HepG2 (cell line): ENCODE data around the gene ZKSCAN3. TPM values are rescaled to one million over a fixed set of nuclear protein-coding genes. Genes with fewer than 3 reads are reported as not detected.
A peak's percentile ranks its signal among the peaks of the same experiment; 100 is the strongest.

Experiments used
- DPF2 ChIP-seq: sonication (generic); formaldehyde crosslinking; IDR thresholded peaks from 2 replicates; pipeline ENCODE4 v1.4.0; 2020; ENCODE audit warnings: mild to moderate bottlenecking, low read depth, missing genetic modification reagents, borderline replicate concordance
- PHF20 ChIP-seq: sonication (generic); formaldehyde crosslinking; IDR thresholded peaks from 2 replicates; pipeline ENCODE4 v1.5.0; 2020; ENCODE audit warnings: mild to moderate bottlenecking, missing genetic modification reagents
- ZBTB1 ChIP-seq: sonication (generic); formaldehyde crosslinking; IDR thresholded peaks from 2 replicates; pipeline ENCODE4 v1.4.0; 2020; ENCODE audit warnings: missing genetic modification reagents, borderline replicate concordance
- ZFY ChIP-seq: sonication (generic); formaldehyde crosslinking; IDR thresholded peaks from 2 replicates; pipeline ENCODE4 v1.4.0; 2020; ENCODE audit warnings: missing genetic modification reagents
- ZFYVE20 ChIP-seq: sonication (generic); formaldehyde crosslinking; IDR thresholded peaks from 2 replicates; pipeline ENCODE4 v1.8.0; 2023; ENCODE audit warnings: low read depth, mild to moderate bottlenecking, moderate library complexity, missing genetic modification reagents, borderline replicate concordance
- ZNF34 ChIP-seq: sonication (generic); formaldehyde crosslinking; IDR thresholded peaks from 2 replicates; pipeline ENCODE4 v1.4.0; 2020; ENCODE audit warnings: mild to moderate bottlenecking, missing genetic modification reagents, borderline replicate concordance
- ZNF546 ChIP-seq: sonication (generic); formaldehyde crosslinking; conservative IDR thresholded peaks from 2 replicates; pipeline ENCODE4 v1.8.1; 2023; ENCODE audit warnings: mild to moderate bottlenecking, missing genetic modification reagents
- ZSCAN25 ChIP-seq: sonication (generic); formaldehyde crosslinking; IDR thresholded peaks from 2 replicates; pipeline ENCODE4 v1.8.0; 2022; ENCODE audit warnings: mild to moderate bottlenecking, missing genetic modification reagents
- polyA plus RNA-seq, 8 experiments: library from polyadenylated mRNA; depleted of rRNA in 3 of 8; stranded (reverse) in 7 of 8; unstranded in 1 of 8; fragments of >200 nt; fragmentation: Illumina TruSeq in 4 of 8; extraction: Trizol in 4 of 8; gene quantifications; 2 replicates each; pipeline versions ENCODE4 v1.2.1 to v1.2.3, GENCODE V29; 2011 to 2016; ENCODE audit warnings: low read depth in 4 of 8, missing spikeins in 1 of 8, mixed read lengths in 1 of 8; ENCODE audit not compliant: insufficient read depth in 1 of 8
- total RNA-seq, 5 experiments: library from RNA; depleted of rRNA; stranded (reverse); fragments of >200 nt; fragmentation: Illumina TruSeq; extraction: Trizol; gene quantifications; 2 replicates each; pipeline ENCODE4 v1.2.3, GENCODE V29; 2016; ENCODE audit warnings: low read depth in 1 of 5
- TF ChIP-seq, protein P1 (sequence below): sonication (generic); formaldehyde crosslinking; IDR thresholded peaks from 2 replicates; pipeline ENCODE4 v1.8.0; 2022; ENCODE audit warnings: missing genetic modification reagents, mild to moderate bottlenecking, inconsistent platforms, borderline replicate concordance
- TF ChIP-seq, protein P2 (sequence below): sonication (generic); formaldehyde crosslinking; IDR thresholded peaks from 2 replicates; pipeline ENCODE4 v1.4.0; 2020; ENCODE audit warnings: missing genetic modification reagents
- TF ChIP-seq, protein P3 (sequence below): sonication (generic); formaldehyde crosslinking; IDR thresholded peaks from 2 replicates; pipeline ENCODE4 v1.5.0; 2020; ENCODE audit warnings: mild to moderate bottlenecking, missing genetic modification reagents
- TF ChIP-seq, protein P4 (sequence below): sonication (generic); formaldehyde crosslinking; IDR thresholded peaks from 2 replicates; pipeline ENCODE4 v1.4.0; 2020; ENCODE audit warnings: missing genetic modification reagents, borderline replicate concordance
- TF ChIP-seq, protein P5 (sequence below): sonication (generic); formaldehyde crosslinking; IDR thresholded peaks from 2 replicates; pipeline ENCODE4 v1.5.1; 2020; ENCODE audit warnings: mild to moderate bottlenecking, missing genetic modification reagents, borderline replicate concordance

Gene ZKSCAN3
- total and polyA plus RNA-seq, 2 of the 13 experiments (the other 11 are each of a cell fraction or from before 2014, with no cell fraction given), result 3.3 to 7.4 TPM

DNA sequence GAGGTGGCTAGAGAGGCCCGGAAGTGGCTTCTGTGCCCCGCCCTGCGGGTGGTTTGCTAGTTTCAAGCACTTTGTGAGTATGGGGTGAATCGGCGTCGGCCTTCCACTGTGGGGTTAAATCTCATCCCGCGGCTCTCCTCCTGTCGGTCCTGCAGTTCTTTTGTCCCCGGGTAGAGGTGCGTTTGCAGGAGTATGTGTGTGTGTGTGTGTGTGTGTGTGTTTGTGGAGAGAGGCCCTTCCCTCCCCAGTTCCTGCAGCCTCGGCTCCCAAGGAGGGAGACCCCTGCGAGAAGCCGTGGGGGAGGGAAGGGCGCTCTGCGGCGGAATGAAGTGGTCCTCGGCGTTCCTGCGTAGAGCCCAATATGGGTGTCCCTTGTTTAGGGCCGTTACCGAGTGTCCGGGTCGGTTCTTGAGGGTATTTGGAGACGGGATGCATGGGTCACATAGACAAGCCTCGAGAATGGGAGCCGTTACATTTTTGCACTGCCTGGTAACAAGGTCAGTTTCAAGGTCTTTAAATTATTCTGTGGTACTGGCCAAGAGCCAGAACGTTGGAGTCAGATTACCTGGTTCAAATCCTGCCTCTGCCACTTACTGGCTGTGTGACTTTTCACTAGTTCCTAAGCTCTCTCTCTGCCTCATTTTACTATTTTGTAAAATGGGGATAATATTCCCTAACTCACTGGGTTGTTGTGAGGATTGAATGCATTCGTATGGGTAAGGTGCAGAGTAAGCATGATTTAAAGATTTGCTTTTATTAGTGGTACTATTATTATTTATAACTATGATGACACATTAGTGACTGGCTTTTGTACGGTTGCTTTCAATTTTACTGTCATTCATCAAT, at the start of gene ZKSCAN3 (continued):
- TF ChIP-seq, protein P1, sequence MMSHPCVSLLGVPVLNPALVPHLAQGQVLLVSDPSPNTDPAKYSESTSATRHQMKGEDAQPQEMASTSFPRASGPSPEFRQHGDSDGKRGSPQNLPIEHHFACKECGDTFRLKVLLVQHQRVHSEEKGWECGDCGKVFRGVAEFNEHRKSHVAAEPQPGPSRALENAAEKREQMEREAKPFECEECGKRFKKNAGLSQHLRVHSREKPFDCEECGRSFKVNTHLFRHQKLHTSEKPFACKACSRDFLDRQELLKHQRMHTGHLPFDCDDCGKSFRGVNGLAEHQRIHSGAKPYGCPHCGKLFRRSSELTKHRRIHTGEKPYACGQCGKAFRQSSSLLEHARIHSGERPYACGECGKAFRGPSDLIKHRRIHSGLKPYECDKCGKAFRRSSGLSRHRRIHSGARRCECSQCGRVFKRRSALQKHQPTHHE (CRISPR knock-in tag), result no peak
- TF ChIP-seq, protein P2, sequence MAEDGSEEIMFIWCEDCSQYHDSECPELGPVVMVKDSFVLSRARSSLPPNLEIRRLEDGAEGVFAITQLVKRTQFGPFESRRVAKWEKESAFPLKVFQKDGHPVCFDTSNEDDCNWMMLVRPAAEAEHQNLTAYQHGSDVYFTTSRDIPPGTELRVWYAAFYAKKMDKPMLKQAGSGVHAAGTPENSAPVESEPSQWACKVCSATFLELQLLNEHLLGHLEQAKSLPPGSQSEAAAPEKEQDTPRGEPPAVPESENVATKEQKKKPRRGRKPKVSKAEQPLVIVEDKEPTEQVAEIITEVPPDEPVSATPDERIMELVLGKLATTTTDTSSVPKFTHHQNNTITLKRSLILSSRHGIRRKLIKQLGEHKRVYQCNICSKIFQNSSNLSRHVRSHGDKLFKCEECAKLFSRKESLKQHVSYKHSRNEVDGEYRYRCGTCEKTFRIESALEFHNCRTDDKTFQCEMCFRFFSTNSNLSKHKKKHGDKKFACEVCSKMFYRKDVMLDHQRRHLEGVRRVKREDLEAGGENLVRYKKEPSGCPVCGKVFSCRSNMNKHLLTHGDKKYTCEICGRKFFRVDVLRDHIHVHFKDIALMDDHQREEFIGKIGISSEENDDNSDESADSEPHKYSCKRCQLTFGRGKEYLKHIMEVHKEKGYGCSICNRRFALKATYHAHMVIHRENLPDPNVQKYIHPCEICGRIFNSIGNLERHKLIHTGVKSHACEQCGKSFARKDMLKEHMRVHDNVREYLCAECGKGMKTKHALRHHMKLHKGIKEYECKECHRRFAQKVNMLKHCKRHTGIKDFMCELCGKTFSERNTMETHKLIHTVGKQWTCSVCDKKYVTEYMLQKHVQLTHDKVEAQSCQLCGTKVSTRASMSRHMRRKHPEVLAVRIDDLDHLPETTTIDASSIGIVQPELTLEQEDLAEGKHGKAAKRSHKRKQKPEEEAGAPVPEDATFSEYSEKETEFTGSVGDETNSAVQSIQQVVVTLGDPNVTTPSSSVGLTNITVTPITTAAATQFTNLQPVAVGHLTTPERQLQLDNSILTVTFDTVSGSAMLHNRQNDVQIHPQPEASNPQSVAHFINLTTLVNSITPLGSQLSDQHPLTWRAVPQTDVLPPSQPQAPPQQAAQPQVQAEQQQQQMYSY (CRISPR knock-in tag), result no peak
- TF ChIP-seq PHF20 (CRISPR knock-in tag), result peak; percentile 93
- TF ChIP-seq ZBTB1, result no peak
- 0 out of 2 replicates have a peak, but pooled peaks have one; percentile 72 for TF ChIP-seq ZNF546 (CRISPR knock-in tag)
- TF ChIP-seq ZNF34, result peak; percentile 88; the same call in 1 of the 2 replicates
- peak; percentile 82 for TF ChIP-seq ZFY (CRISPR knock-in tag)
- no peak for TF ChIP-seq DPF2 (CRISPR knock-in tag)
- TF ChIP-seq, protein P3, sequence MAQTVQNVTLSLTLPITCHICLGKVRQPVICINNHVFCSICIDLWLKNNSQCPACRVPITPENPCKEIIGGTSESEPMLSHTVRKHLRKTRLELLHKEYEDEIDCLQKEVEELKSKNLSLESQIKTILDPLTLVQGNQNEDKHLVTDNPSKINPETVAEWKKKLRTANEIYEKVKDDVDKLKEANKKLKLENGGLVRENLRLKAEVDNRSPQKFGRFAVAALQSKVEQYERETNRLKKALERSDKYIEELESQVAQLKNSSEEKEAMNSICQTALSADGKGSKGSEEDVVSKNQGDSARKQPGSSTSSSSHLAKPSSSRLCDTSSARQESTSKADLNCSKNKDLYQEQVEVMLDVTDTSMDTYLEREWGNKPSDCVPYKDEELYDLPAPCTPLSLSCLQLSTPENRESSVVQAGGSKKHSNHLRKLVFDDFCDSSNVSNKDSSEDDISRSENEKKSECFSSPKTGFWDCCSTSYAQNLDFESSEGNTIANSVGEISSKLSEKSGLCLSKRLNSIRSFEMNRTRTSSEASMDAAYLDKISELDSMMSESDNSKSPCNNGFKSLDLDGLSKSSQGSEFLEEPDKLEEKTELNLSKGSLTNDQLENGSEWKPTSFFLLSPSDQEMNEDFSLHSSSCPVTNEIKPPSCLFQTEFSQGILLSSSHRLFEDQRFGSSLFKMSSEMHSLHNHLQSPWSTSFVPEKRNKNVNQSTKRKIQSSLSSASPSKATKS, result no peak
- no peak for TF ChIP-seq ZFYVE20
- peak; percentile 4; the same call in 1 of the 2 replicates for TF ChIP-seq ZSCAN25 (CRISPR knock-in tag)
- TF ChIP-seq, protein P4, sequence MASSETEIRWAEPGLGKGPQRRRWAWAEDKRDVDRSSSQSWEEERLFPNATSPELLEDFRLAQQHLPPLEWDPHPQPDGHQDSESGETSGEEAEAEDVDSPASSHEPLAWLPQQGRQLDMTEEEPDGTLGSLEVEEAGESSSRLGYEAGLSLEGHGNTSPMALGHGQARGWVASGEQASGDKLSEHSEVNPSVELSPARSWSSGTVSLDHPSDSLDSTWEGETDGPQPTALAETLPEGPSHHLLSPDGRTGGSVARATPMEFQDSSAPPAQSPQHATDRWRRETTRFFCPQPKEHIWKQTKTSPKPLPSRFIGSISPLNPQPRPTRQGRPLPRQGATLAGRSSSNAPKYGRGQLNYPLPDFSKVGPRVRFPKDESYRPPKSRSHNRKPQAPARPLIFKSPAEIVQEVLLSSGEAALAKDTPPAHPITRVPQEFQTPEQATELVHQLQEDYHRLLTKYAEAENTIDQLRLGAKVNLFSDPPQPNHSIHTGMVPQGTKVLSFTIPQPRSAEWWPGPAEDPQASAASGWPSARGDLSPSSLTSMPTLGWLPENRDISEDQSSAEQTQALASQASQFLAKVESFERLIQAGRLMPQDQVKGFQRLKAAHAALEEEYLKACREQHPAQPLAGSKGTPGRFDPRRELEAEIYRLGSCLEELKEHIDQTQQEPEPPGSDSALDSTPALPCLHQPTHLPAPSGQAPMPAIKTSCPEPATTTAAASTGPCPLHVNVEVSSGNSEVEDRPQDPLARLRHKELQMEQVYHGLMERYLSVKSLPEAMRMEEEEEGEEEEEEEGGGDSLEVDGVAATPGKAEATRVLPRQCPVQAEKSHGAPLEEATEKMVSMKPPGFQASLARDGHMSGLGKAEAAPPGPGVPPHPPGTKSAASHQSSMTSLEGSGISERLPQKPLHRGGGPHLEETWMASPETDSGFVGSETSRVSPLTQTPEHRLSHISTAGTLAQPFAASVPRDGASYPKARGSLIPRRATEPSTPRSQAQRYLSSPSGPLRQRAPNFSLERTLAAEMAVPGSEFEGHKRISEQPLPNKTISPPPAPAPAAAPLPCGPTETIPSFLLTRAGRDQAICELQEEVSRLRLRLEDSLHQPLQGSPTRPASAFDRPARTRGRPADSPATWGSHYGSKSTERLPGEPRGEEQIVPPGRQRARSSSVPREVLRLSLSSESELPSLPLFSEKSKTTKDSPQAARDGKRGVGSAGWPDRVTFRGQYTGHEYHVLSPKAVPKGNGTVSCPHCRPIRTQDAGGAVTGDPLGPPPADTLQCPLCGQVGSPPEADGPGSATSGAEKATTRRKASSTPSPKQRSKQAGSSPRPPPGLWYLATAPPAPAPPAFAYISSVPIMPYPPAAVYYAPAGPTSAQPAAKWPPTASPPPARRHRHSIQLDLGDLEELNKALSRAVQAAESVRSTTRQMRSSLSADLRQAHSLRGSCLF (CRISPR knock-in tag), result no peak
- TF ChIP-seq, protein P5, sequence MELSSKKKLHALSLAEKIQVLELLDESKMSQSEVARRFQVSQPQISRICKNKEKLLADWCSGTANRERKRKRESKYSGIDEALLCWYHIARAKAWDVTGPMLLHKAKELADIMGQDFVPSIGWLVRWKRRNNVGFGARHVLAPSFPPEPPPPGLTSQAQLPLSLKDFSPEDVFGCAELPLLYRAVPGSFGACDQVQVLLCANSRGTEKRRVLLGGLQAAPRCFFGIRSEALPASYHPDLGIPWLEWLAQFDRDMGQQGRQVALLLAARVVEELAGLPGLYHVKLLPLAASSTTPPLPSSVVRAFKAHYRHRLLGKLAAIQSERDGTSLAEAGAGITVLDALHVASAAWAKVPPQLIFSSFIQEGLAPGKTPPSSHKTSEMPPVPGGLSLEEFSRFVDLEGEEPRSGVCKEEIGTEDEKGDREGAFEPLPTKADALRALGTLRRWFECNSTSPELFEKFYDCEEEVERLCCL (CRISPR knock-in tag), result no peak
